Thyroid gland (tissue), 4 donors: Measurements from ENCODE around the gene SAT1. TPM values are rescaled to one million over a fixed set of nuclear protein-coding genes. Genes with fewer than 3 reads are reported as not detected.

ENCODE experiments used
- DNase-seq, 2 donors: peaks; one replicate each; pipeline ENCODE4 v3.0.0-alpha.2; 2019
- H3K27ac ChIP-seq, 3 donors: fragments of 200-600 bp; sonication (generic); 1 replicate in 2 of 3; 2 replicates in 1 of 3; pipeline ENCODE4 v1.5.1; 2016 to 2019; ENCODE audit warnings: mild to moderate bottlenecking in 1 of 3, moderate library complexity in 1 of 3
- H3K27me3 ChIP-seq: fragments of 200-600 bp; sonication (generic); one replicate; pipeline ENCODE4 v1.5.1; 2019
- H3K36me3 ChIP-seq, 2 donors: fragments of 200-600 bp; sonication (generic); one replicate each; pipeline ENCODE4 v1.5.1; 2016 to 2019
- H3K4me1 ChIP-seq, 2 donors: fragments of 200-600 bp; sonication (generic); one replicate each; pipeline ENCODE4 v1.5.1; 2017 to 2019
- H3K4me3 ChIP-seq, 3 donors: fragments of 200-600 bp; sonication (generic); replicated peaks in 1 of 3; 1 replicate in 2 of 3; 2 replicates in 1 of 3; pipeline ENCODE4 v1.5.1; 2016; ENCODE audit warnings: mild to moderate bottlenecking in 1 of 3
- H3K9me3 ChIP-seq: fragments of 200-600 bp; sonication (generic); one replicate; pipeline ENCODE4 v1.5.1; 2017
- CTCF ChIP-seq, 6 experiments: fragments of 200-600 bp in 3 of 6; fragments of 450-650 bp in 3 of 6; sonication (generic) in 3 of 6; IDR thresholded peaks; one replicate each; pipeline ENCODE4 v1.5.1; 2016 to 2019; ENCODE audit warnings: antibody characterized with exemption in 6 of 6, mild to moderate bottlenecking in 2 of 6, inconsistent platforms in 1 of 6, moderate library complexity in 1 of 6
- POLR2A ChIP-seq, 2 donors: fragments of 450-650 bp; IDR thresholded peaks; one replicate each; pipeline ENCODE4 v1.6.1; 2017; ENCODE audit warnings: antibody characterized with exemption in 2 of 2, mild to moderate bottlenecking in 2 of 2, moderate library complexity in 1 of 2
- WGBS, 2 donors: methylation state at CpG; one replicate each; pipeline ENCODE4 v1.1.5; 2017; 5-methylcytosine and 5-hydroxymethylcytosine counted together
- intact Hi-C: fragments of 100-400 bp; cut with DNase I; formaldehyde crosslinking; loops from one replicate; pipeline ENCODE4 v1.15.1; 2023
- total RNA-seq, 4 donors: library from RNA; depleted of rRNA; stranded (reverse); fragments of >200 nt; gene quantifications; one replicate each; pipeline ENCODE4 v1.2.3, GENCODE V29; 2016

The SAT1 gene
- total RNA-seq, 4 donors from 2014 or later = 768 to 1,187 (median 831) TPM

GRCh38 chrX:23805389-23805788 lies 22.4 kb downstream of the SAT1 start:
- 94 to 95% methylated on average over 9 of the region's 9 CpGs for WGBS, 2 donors
- H3K27ac ChIP-seq = peak overlapping the region in 2 of 3 donors; percentile 64 to 70
- TF ChIP-seq CTCF (IDR thresholded peaks at IDR 0.05) (no peak), POLR2A (IDR thresholded peaks at IDR 0.05) (no peak)
- H3K4me1 ChIP-seq = peaks cover 0 to 19% of the 10 kb centered on the region in 2 donors
- no peaks in the 10 kb centered on the region for H3K9me3 ChIP-seq
- no peaks in the 10 kb centered on the region for H3K36me3 ChIP-seq
- intact Hi-C loops = no loop called here
- H3K4me3 ChIP-seq = no peak overlapping the region
- DNase-seq = no peak
- H3K27me3 ChIP-seq = no peaks in the 10 kb centered on the region

- Histone ChIP-seq H3K4me1 (peaks cover 0 to 7% of the 10 kb centered on the region in 2 donors), H3K27me3 (no peaks in the 10 kb centered on the region), H3K36me3 (no peaks in the 10 kb centered on the region), H3K9me3 (no peaks in the 10 kb centered on the region), H3K27ac (no peak overlapping the region), H3K4me3 (no peak overlapping the region)
- TF ChIP-seq CTCF (IDR thresholded peaks at IDR 0.05) (no peak), POLR2A (IDR thresholded peaks at IDR 0.05) (no peak)
- WGBS, 2 donors = 98% methylated on average over 3 of the region's 3 CpGs
- intact Hi-C loops = no loop called here
- DNase-seq = no peak
These were observed 27.3 kb downstream of the SAT1 start for GRCh38 chrX:23810279-23810678.

- H3K27me3 ChIP-seq = no peaks in the 10 kb centered on the region
- H3K36me3 ChIP-seq = no peaks in the 10 kb centered on the region
- WGBS, 2 donors = 69 to 76% methylated on average over 10 of the region's 10 CpGs
- H3K27ac ChIP-seq = no peak overlapping the region
- intact Hi-C loops = no loop called here
- H3K4me3 ChIP-seq = no peak overlapping the region
- no peaks in the 10 kb centered on the region for H3K9me3 ChIP-seq
- TF ChIP-seq POLR2A (IDR thresholded peaks at IDR 0.05) = no peak
- no peak for TF ChIP-seq CTCF (IDR thresholded peaks at IDR 0.05)
- no peak for DNase-seq
- H3K4me1 ChIP-seq = peaks cover 0 to 7% of the 10 kb centered on the region in 2 donors
These were observed 28.2 kb downstream of the SAT1 start for GRCh38 chrX:23811108-23811651.

GRCh38 chrX:23811656-23812055 lies 28.7 kb downstream of the SAT1 start:
- no peaks in the 10 kb centered on the region for H3K9me3 ChIP-seq
- no peak overlapping the region for H3K27ac ChIP-seq
- peaks cover 0 to 4% of the 10 kb centered on the region in 2 donors for H3K4me1 ChIP-seq
- no peaks in the 10 kb centered on the region for H3K27me3 ChIP-seq
- no peaks in the 10 kb centered on the region for H3K36me3 ChIP-seq
- intact Hi-C loops = no loop called here
- H3K4me3 ChIP-seq = no peak overlapping the region
- no peak for TF ChIP-seq CTCF (IDR thresholded peaks at IDR 0.05)
- TF ChIP-seq POLR2A (IDR thresholded peaks at IDR 0.05) = no peak
- no peak for DNase-seq
- WGBS, 2 donors = 74 to 75% methylated on average over 6 of the region's 6 CpGs

GRCh38 chrX:23813808-23814207 lies 30.8 kb downstream of the SAT1 start:
- Histone ChIP-seq H3K4me1 (no peaks in the 10 kb centered on the region), H3K27ac (no peak overlapping the region), H3K27me3 (no peaks in the 10 kb centered on the region), H3K36me3 (no peaks in the 10 kb centered on the region), H3K4me3 (no peak overlapping the region), H3K9me3 (no peaks in the 10 kb centered on the region)
- TF ChIP-seq POLR2A (IDR thresholded peaks at IDR 0.05) = no peak
- no peak for TF ChIP-seq CTCF (IDR thresholded peaks at IDR 0.05)
- no peak for DNase-seq
- intact Hi-C loops = no loop called here
- 100% methylated on average over 1 of the region's 1 CpG for WGBS, 2 donors
